AG20443 (cell line): Measurements from ENCODE around the gene CFAP20.

ENCODE experiments used
- DNase-seq: peaks from one replicate; pipeline ENCODE4 v3.0.0; 2012; ENCODE audit warnings: low spot score, mixed read lengths

Gene CFAP20

DNA sequence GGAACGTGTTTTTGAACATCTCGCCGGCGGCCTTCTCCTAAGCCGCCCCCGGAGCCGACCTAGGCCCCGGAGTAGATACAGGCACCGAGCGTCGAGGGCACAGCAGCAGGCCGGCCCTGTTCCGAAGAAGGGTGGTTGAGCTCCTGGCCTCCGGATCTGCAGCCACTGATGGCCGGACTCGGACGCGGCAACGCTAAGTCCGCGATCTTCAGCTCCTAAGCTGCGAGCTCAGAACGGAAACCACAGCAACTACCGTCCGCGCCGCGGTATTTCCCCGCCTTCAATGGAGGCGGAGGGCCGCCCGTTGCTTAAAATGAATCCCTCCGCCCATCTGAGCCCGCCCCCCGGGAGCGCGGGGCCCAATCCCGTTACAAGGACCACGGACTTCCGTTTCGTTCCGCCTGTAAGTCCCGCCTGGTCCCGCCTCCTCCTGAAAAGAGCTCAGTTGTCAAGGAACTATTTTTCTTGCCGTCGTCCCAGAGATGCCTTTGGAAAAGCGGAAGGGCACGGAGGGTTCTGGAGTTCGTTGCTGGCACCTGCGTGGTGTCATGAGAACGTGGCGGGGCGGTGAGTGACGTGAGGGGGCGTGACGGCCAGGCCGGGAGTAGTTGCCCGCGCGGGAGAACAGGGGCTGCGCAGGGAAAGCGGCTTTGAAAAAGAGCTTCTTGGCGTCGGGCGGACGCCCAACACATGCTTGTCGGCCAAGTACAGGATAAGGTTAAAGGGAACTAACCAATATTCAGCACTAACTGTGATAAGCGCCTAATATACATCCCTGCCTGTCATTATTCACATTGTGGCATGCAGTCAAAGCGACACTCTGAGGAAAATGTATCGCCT, at the start of gene CFAP20:
TSS of gene CFAP20 (minus strand) at position 285 of the 840 bp plus-strand sequence. CDS start at position 19, 266 bp downstream.
- peak; percentile 96 for DNase-seq

DNA sequence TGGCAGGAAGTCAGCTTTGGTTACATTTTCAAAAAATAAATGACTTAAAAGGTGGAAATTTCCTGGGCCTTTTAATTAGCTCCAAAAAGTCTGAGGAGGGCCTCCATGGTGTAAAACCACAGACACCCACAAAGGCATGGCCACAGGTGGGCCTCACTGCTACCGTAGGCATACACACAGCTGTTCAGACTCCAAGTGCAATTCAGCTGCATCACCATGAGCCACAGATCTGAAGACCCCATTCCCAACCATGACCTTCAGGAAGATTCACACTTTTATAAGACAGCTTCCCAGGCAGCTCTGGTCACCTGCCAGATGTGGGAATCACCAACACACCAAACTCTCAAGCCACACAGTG, 48.2 kb upstream of the CFAP20 start:
- no peak for DNase-seq

DNA sequence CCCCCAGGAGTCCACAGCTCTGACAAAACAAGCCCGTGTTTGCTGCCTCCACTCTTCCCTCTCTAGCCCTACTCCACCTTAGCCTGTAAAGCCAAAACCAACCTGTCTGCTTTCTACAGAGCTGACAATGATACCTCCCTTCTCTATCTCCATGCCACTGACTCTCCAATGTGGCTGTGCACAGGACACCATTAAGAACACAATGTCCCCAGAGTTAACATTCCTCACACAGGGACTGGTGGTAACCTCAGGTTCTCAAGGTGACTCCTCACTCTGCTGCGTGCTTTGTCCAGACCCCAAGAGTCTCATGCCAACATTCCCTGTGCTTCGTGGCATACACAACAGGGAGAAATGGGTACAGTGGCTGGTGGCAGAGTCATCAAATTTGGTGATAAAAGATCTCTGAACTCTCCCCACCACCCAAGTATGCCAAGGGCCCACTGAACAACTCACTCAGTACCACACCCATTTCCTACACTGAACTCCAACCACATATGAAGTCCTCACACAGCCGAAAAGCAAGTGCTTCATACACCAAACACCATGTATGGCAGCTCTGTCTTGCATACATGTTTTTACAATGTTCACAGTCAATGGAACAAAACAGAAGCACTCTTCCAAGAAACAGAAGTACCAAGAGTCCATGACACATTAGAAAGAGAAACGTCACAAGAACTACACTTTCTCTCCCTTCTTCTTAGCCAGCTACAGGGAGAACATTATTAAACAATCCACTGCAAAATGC, 47.6 kb upstream of the CFAP20 start:
- DNase-seq: no peak

DNA sequence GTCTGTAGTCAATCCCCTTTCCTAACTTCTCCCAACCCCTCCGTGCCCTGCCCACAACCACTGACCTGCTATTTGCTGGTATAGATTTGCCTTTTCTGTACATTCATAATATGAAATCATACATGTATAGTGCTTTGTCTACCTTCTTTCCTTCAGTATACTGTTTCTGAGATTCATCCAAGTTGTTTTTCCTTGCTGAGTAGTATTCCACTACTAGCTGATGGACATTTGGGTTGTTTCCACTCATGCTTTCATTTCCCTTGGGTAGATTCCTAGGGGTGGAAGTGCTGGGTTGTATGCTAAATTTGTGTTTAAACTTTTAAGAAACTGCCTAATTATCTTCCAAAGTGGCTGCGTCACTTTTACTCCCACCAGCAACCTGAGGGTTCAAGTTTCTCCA, 41.0 kb upstream of the CFAP20 start:
- DNase-seq: no peak

DNA sequence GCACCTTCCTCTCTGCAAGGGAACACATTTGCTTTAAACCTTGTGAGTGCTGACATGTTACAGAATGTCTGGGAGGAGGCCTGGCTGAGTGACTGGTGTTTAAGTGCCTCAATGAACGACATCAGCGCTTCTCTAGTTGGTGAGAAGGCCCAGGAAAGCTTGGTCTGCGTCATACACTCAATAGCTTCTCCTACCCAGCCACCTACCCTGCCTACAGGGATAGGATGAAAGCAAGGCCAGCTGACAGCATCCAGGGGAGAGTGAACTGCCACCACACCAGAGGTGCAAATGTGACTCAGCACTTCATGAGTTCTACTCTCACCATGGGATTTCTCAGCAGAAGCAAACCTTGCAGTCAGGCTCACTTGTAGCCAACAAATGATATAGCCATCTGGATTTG, 31.7 kb upstream of the CFAP20 start:
- DNase-seq: no peak

DNA sequence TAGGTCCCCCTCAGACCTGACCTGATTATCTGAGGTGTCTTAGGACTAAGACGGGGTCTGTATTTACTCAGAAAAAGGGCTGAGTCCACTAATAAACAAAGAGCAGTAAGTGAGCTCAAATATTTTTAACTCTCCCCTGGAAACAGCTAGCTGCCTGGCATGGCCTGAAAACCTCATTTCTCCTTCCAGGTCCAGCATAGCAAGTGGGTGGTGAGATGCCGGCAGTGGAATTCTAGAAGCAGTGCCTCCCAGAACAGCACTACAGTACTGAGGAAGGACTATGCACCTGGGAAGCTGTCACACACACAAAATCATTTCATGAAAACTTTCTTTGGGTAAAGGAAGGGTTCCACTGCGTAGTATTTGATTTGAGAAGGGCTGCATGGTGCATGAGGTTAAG, 29.5 kb upstream of the CFAP20 start:
- DNase-seq: no peak

DNA sequence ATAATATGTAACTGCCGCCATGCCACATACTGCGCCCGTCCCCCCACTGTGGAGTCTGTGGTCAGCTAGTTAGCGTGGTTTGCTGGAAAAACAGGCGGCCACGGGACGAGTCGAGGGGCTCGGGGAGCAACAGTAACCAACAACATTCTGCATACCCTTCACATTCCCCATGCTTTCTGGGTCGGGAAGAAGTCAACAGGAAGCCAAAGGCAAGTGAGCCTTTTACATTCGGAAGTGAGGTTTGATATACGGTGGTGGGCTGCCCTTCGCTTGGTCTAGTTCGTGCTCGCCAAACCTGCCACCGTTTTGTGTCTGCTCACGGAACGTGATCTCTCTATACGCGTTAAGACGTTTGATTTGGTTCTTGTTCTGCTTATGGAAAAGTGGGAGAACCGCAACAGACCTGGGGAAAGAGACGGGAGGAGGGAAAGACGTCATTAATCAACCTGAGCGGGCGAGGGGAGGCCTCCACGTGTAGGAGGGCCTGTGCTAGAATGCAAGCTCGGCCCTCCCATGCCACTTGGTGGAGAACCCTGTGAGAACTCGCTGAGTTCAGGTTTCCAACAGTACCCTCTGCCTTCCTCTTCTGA, 28.9 kb upstream of the CFAP20 start:
- no peak for DNase-seq

DNA sequence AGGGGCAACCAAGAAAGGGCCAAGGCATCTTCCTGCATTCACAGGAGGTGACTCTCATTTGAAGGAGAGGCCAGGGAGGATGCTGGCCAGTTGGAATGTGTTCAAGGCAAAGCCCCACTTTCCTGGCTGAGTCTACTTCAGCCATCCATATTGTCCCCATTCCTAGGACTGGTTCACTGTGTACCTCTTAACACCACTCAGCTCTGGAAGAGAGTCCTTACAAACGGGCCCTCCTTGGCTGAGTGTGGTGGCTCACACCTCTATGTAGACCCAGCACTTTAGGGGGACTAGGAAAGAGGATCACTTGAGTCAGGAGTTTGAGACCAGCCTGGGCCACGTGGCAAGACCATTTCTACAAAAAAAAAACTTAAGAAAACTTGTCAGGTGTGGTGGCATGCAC, 28.1 kb upstream of the CFAP20 start:
- DNase-seq: no peak

DNA sequence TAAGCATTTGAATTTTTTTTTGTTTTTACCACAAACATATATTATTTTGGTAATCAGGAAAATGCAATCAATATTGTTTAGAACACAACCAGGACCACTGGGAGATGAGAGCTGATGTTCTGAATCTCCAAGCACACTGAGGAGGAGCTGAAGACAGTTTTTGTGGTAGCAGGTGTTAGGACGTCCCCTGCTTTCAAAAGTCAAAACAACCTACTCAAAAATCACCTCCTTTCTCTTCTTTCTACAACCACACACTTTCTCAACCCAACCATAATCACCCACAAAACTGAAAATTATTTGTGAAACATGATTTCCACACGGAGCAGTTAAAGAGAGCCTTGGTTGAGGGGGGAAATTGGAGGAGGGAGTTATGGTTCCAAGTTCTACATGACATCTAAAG, 26.7 kb upstream of the CFAP20 start:
- DNase-seq: no peak

DNA sequence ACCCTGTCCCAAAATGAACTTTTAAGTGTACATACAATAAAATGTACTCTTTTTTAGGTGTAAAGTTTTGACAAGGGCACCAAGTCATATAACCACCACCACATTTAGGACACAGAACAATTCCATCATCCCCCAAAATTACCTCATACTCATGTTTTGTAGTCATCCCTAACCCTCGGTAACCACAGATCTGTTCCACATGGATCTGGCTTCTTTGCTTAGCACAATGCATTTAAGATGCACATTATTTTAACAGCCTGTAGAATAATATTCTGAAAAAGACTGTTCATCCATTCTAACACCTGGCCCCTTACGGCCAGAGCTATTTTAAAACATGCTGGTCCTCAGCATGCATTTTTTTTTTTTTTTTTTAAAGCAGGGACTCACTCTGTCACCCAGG, 25.2 kb upstream of the CFAP20 start:
- peak; percentile 39 for DNase-seq

DNA sequence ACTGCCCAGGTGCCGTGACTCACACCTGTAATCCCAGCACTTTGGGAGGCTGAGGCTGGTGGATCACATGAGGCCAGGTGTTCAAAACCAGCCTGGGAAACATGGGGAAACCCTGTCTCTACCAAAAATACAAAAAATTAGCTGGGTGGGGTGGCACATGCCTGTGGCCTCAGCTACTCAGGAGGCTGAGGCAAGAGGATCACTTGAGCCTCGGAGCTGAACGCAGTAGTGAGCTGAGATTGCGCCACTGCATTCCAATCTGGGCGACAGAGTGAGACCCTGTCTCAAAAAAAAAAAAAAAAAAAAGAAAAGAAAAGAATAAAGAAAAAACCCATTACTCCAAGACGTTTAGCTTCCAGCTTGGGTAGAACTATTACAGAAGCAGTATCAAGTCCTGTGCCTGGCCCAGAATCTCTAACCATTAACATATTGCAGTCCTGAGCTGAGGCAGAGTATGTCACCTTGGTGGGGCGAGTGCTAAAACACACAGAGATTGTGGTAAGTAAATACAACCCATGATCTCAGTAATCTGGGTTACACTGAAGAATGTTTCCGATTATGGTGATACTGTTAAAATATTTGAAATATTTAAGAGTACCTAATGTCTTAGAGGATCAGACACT, 23.2 kb upstream of the CFAP20 start:
- DNase-seq: peak; percentile 29

DNA sequence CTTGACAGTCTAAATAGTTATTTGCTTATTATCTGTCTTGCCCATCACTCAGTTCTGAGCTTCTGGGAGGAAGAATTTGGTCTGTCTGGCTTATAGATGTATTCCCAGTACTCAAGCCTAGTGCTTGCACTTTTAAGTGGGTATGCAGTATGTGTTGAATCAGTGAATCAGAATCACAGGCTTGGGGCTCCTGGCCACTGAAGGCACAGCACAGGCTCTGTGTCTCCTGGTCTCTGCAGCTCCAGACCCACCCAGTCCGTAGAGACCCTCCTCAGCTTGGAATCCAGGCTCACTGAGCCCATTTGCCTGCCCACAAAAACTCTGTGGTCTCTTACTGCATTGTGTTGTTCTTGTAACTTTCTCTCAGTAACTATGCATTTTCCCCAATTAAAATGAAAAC, 19.3 kb upstream of the CFAP20 start:
- DNase-seq: no peak

DNA sequence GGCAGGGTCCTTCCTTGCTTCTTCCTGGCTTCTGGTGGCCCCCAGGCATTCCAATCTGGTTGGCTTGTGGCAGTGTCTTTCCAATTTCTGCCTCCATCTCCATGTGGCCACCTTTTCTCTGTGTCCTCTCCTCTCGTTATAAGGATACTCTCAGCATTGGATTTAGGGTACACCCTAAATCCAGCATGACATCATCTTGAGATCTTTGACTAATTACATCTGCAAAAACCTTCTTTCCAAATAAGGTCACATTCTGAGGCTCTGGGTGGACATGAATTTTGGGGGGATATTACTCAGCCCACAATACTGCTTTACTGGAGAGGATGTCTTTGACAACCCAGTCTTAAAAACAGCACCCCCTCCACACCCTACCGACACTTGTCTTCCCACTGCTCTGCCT, 18.9 kb upstream of the CFAP20 start:
- DNase-seq: no peak

DNA sequence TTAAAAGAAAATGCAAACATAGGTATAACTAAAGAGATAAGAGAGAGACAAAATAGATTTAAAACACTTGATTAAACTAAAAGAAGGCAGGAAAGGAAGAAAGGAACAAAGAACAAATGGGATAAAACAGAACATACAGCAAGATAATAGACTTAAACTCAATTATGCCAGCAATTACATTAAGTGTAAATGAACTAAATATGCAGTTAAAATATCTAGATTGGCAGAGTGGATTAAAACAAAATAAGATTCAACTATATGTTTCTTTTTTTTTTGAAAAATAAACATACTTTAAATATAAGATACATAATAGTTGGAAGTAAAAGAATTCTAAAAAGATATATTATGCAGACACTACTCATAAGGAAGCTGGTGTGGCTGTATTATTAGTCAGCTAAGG, 9.7 kb upstream of the CFAP20 start:
- DNase-seq: no peak

DNA sequence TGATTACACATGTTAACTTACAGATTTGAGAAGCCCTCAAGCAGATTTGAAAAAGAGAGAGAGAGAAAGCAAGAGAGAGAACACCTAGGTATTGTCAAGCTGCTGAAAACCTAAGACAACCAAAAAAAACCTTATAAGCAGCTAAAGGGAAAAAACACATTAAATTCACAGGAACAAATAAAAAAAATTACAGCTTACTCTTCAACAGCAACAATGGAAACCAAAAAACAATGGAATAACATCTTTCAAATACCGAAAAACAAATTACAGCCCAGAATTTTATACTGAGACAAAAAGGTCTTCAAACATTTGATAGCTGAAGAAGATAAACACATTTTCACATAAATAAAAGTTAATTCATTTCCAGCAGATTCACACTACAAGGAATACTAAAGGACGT, 8.4 kb upstream of the CFAP20 start:
- DNase-seq: no peak

DNA sequence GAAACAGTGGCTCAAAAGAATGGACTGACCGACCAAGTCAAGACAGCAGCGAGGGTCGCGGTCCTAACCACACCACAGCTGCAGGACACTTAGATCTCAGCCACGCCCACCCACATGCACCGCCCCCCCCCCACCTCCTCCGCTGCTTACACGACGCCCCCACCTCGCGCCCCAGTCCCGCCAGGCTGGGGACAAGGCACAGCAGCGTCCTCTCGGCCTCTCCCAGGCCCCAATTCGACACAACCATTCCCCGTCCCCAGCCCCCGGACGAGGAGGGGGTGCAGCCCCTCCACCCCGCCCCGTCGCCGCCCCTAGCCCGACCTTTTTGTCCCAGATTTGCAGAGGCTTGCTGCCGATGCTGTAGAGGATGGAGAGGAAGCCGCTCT, 477 bp downstream of the CFAP20 start:
- DNase-seq: no peak

DNA sequence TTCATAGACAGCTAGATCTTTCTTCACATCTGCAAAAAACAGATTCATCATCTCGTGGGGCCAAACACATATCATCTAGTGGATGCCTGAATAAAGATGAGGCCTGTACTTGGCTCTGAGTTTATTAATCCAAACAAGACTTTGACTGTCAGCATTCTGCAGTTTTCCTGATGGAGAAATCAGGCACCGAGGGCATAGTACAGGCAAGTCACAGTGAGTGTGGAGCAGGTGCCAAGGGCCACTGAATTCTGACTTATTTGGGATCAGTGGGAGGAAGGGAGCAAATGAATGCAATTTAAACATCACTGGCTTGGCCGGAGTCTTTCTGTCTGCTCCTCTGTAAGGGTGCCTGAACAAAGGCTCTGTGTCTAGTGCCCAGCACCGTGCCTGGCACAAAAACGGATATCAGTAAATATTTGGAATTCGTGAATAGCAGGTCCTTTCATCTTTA, 975 bp downstream of the CFAP20 start:
- DNase-seq: no peak

DNA sequence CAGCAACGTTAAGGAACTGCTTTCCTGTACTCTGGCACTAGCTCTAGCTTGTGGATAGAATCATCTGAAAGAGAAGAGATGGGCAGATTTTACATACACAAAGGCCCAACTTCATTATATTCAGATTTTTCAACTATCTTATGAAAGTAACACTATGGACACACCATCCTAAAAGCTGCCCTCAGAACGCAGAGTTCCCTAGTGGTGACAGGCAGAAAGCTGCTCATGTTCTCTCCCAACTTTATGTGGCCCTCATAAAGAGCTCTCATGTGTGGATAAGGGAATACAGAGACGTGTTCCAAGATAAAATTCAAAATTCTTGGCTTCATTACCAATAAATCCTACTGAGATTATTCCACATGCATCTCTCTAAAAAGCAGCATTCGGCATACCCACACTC, 1.5 kb downstream of the CFAP20 start:
- DNase-seq: no peak

DNA sequence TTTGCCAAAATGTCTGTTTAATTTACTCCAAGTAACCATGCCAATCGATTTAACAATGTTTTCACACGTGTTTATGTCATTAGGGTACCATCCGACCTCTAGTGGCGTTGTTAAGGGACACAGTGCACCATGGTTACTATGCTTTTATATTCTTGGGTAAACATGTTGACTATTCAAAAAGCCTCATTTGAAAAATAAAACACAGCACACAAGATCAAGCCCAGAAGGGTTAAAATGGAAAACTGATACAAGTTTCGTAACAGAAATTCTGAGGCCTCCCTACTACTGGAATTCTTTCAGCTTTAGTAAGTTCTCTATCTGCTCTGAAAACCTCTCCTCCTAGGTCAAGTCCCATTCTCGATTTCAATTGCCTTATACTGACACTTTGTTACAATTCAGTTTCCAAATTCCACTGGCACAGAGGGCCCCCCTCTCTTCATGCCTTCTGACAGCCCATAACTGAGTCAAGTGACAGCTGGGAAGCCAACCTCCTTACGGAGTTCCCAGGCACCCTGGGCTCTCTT, 2.1 kb downstream of the CFAP20 start:
- peak; percentile 28 for DNase-seq

DNA sequence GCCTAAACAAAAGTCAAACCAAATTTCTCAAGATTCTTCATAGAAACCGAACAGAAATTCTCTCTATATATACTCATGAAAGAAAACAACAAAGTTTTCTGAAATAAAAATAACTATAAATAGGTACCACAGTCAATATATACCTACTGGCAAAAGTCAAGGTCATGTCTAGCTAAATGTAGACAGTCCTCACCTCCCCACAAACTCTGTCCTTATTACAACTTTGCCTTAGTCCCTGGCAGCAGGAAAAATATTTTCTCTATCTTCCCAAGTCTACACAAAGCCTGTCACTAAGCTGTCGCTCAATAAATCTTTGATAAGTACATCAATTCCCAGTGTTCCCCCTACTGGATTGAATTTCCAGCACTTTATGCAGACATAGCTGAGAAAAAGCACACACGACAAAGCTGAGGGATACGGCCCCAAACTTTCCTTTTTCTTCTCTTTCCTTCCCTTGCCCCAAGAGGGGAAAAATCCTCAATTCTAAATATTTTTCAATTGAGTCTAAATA, 2.7 kb downstream of the CFAP20 start:
- no peak for DNase-seq

DNA sequence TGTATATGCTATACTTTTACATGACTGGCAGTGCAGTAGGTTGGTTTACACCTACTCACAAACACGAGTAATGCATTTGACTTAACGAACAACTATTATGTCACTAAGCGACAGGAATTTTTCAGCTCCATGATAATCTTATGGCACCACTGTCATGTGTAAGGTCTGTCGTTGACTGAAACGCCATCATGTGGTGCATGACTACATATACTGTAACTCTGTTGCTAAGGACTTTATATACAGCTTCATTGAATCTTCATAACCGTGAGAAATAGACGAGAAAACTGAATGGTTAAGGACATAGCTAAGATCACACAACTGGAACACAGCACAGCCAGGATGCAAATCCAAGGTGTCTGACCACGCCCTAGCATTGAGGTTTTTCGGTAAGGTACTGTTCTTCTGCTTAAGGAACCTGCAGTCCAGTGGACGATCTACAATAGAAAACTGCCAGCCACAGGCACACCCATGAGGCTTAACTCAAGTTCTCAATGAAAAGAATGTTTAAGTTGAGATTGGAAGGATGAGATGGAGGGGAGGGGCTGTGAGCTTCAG, 3.3 kb downstream of the CFAP20 start:
- DNase-seq: no peak

DNA sequence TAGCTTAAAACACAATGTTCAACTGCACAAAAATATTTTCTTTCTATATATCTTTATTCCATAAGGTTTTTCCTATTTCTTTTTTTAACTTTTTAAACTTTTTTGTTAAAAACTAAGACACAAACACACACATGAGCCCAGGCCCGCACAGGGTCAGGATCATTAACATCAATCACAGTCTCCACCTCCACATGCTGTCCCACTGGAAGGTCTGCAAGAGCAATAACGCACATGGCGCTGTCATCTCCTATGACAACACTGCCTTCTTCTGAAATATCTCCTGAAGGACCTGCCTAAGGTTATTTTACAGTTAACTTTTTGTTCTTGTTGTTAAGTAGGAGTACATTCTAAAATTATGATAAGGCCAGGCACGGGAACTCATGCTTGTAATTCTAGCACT, 4.1 kb downstream of the CFAP20 start:
- DNase-seq: no peak
